GM12801 (cell line): ENCODE measurements around the gene OR1S1.

Experiments
- CTCF ChIP-seq: IDR thresholded peaks from one replicate; pipeline ENCODE4 v1.5.1; 2011; ENCODE audit warnings: control low read depth; ENCODE audit not compliant: insufficient read length; ENCODE audit errors: extremely low read depth

The OR1S1 gene

GRCh38 chr11:58222721-58223120 lies 10.2 kb downstream of the OR1S1 start:
- TF ChIP-seq CTCF = no peak

- TF ChIP-seq CTCF = no peak
Observed at GRCh38 chr11:58227956-58228615, 15.6 kb downstream of the OR1S1 start.

- TF ChIP-seq CTCF = no peak
Observed at GRCh38 chr11:58243954-58244353, 31.4 kb downstream of the OR1S1 start.

GRCh38 chr11:58254936-58255335 lies 42.4 kb downstream of the OR1S1 start:
- TF ChIP-seq CTCF = no peak

- no peak for TF ChIP-seq CTCF
Observed at GRCh38 chr11:58259983-58260382, 47.5 kb downstream of the OR1S1 start.
